Lower leg skin (tissue), 4 donors: ENCODE data around the gene GAN. TPM values are rescaled to one million over a fixed set of nuclear protein-coding genes. Genes with fewer than 3 reads are reported as not detected.
A peak's percentile ranks its signal among the peaks of the same experiment; 100 is the strongest.

Experiments used
- DNase-seq, 2 donors: peaks; one replicate each; pipeline ENCODE4 v3.0.0-alpha.2; 2019; ENCODE audit warnings: low spot score in 2 of 2
- H3K4me3 ChIP-seq: fragments of 200-600 bp; sonication (generic); 2 replicates; pipeline ENCODE4 v1.5.1; 2017; ENCODE audit warnings: mild to moderate bottlenecking, low read depth; ENCODE audit not compliant: poor library complexity, severe bottlenecking
- CTCF ChIP-seq, 3 donors: fragments of 450-650 bp; IDR thresholded peaks; one replicate each; pipeline ENCODE4 v1.5.1; 2016; ENCODE audit warnings: antibody characterized with exemption in 3 of 3, mild to moderate bottlenecking in 3 of 3, moderate library complexity in 2 of 3
- POLR2A ChIP-seq, 2 donors: fragments of 450-650 bp; IDR thresholded peaks; one replicate each; pipeline ENCODE4 v1.6.1; 2016 to 2017; ENCODE audit warnings: antibody characterized with exemption in 2 of 2, mild to moderate bottlenecking in 1 of 2, moderate library complexity in 1 of 2
- WGBS, 2 donors: methylation state at CpG; one replicate each; pipeline ENCODE4 v1.1.5; 2018; 5-methylcytosine and 5-hydroxymethylcytosine counted together
- intact Hi-C: fragments of 100-400 bp; cut with DNase I; formaldehyde crosslinking; loops from one replicate; pipeline ENCODE4 v1.15.0; 2023; ENCODE audit warnings: low total_unique reads
- total RNA-seq, 4 donors: library from RNA; depleted of rRNA; stranded (reverse); fragments of >200 nt; gene quantifications; one replicate each; pipeline ENCODE4 v1.1.0, GENCODE V29; 2016

GAN gene
- total RNA-seq, 4 donors from 2014 or later: 130 to 214 (median 157) TPM

DNA sequence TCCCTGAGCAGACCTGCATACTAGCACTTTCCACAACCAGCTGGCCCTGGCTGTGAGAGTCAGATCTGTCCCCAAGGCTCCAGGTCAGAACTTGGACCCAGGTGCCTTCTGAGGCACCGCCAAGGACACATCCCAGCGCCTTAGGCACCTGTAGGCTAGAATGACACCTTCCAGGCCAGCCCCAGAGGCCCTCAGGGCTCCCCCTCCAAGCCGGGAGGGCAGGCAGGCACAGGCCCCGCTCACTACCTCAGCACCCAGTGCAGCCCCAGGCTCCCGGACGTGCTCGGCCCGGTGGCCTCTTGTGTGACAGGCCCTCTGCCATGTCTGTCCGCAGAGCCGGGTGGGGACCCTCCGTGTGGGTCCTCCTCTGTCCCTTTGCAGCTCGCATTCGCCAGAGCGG, 73.6 kb downstream of the GAN start:
- TF ChIP-seq CTCF (IDR thresholded peaks at IDR 0.05) (no peak), POLR2A (IDR thresholded peaks at IDR 0.05) (no peak)
- no peak overlapping the region for H3K4me3 ChIP-seq
- intact Hi-C loops: no loop called here
- WGBS, 2 donors: 95 to 96% methylated on average over 14 of the region's 14 CpGs
- DNase-seq: no peak

DNA sequence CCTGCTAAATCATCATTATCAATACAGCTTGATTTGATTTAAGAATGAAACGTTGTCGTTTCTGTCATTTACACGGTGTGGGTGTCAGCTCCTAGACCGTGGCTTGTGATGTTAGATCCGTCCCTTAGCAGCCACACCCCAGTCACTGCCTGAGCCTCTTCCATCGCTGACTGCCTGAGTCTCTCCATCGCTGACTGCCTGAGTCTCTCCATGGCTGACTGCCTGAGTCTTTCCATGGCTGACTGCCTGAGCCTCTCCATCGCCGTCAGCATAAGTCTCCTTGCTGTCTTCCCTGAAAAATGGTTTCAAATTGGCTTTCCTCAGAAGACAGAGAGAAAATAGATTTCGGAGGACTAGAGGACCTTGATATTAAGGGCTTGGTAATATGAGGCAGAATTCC, 76.1 kb downstream of the GAN start:
- H3K4me3 ChIP-seq: no peak overlapping the region
- intact Hi-C loops: loop anchor here (10.0 kb wide), 1 partner anchor 314 kb away; no protein-coding TSS in a partner anchor
- 87 to 88% methylated on average over 10 of the region's 10 CpGs for WGBS, 2 donors
- peak in 1 of 2 donors; percentile 26 for DNase-seq
- no peak for TF ChIP-seq CTCF (IDR thresholded peaks at IDR 0.05)
- no peak for TF ChIP-seq POLR2A (IDR thresholded peaks at IDR 0.05)

DNA sequence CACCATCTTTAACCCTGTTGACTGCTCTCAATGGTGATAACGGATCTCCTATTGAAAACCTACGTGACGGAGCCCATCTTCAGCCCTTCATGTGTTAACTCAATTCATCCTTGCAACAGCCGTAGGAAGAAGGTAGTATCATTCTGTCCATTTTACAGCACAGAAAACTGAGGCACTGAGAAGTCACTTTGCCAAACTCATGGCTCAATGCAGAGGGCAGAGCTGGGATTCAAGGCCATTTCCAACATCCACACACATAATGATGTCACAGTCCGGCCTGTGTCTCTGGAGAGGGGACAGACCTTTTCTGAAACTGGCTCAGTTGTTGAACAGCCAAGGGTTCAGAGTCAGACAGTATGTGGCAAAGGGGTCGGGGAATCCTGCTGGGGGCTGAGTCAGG, 77.2 kb downstream of the GAN start:
- no peak overlapping the region for H3K4me3 ChIP-seq
- WGBS, 2 donors: 91 to 92% methylated on average over 6 of the region's 6 CpGs
- peak in 1 of 2 donors; percentile 54 for DNase-seq
- intact Hi-C loops: loop anchor here (10.0 kb wide), 1 partner anchor 313 kb away; no protein-coding TSS in a partner anchor
- TF ChIP-seq CTCF (IDR thresholded peaks at IDR 0.05): no peak
- no peak for TF ChIP-seq POLR2A (IDR thresholded peaks at IDR 0.05)

DNA sequence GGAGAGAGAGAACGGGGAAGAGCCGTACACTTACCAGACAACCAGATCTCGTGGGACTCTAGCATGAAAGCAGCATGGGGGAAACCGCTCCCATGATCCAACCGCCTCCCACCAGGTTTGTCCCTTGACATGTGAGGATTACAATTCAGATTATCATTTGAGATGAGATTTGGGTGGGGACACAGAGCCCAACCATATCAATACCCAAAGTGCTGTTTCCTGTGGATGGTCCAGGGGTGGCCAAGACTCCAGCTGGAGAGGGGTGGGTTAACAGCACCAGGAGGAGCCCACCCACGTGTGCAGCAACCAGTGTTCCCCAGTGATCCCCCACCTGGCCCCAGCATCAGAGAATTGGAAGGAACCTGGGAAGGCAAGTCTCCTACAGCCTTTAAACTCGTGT, 79.7 kb downstream of the GAN start:
- no peak for TF ChIP-seq CTCF (IDR thresholded peaks at IDR 0.05)
- TF ChIP-seq POLR2A (IDR thresholded peaks at IDR 0.05): no peak
- H3K4me3 ChIP-seq: no peak overlapping the region
- intact Hi-C loops: loop anchor here (10.0 kb wide), 1 partner anchor 310 kb away; no protein-coding TSS in a partner anchor
- peak in 1 of 2 donors; percentile 57 for DNase-seq
- 77 to 81% methylated on average over 7 of the region's 7 CpGs for WGBS, 2 donors

DNA sequence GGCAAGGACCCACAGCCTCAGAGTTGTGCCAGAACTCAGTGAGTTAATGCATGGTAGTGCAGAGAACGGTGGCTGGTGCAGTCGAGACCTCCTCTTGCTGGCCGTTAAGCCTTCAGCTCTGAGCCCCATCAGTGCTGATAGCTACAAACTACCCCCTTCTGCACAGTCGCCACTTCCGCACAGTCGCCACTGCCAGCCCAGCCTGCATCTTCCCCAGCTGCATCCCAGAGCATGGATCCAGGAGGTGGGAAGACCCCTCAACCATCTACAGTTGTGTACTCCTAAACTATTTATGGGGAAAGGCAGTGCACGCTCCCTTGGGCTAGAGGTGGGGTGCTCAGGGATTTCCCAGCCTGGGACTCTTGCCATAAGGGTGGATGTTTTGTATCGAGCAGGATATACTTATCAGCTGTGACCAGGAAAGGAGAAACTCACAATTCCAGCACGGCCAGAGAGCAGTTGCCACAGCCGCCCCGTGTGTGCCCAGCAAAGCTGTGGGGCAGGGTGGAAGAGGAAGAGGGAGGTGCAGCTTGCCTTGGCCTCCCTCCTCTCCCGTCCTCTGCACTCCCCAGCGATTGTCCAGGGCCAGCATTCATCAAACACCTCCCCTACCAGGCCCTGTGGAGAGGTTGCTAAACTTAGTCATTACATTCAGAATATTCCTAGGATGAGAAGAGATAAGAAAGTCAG, 80.3 kb downstream of the GAN start:
- TF ChIP-seq CTCF (IDR thresholded peaks at IDR 0.05) (no peak), POLR2A (IDR thresholded peaks at IDR 0.05) (no peak)
- peak in 1 of 2 donors; percentile 75 for DNase-seq
- no peak overlapping the region for H3K4me3 ChIP-seq
- intact Hi-C loops: loop anchor here (10.0 kb wide), 1 partner anchor 310 kb away; no protein-coding TSS in a partner anchor
- 42 to 47% methylated on average over 13 of the region's 13 CpGs for WGBS, 2 donors
